ENCODE results near the gene GJA5.

- TF ChIP-seq, protein P1, sequence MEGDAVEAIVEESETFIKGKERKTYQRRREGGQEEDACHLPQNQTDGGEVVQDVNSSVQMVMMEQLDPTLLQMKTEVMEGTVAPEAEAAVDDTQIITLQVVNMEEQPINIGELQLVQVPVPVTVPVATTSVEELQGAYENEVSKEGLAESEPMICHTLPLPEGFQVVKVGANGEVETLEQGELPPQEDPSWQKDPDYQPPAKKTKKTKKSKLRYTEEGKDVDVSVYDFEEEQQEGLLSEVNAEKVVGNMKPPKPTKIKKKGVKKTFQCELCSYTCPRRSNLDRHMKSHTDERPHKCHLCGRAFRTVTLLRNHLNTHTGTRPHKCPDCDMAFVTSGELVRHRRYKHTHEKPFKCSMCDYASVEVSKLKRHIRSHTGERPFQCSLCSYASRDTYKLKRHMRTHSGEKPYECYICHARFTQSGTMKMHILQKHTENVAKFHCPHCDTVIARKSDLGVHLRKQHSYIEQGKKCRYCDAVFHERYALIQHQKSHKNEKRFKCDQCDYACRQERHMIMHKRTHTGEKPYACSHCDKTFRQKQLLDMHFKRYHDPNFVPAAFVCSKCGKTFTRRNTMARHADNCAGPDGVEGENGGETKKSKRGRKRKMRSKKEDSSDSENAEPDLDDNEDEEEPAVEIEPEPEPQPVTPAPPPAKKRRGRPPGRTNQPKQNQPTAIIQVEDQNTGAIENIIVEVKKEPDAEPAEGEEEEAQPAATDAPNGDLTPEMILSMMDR (conservative IDR thresholded peaks at IDR 0.05; ENCODE audit: low read depth in 2 of 2) = no peak
- no peak for TF ChIP-seq POLR2AphosphoS5 (IDR thresholded peaks at IDR 0.05; ENCODE audit: low read depth)
- TF ChIP-seq REST (IDR thresholded peaks at IDR 0.05; ENCODE audit: unreplicated experiment) = no peak
- no peak for TF ChIP-seq EZH2 (IDR thresholded peaks at IDR 0.05; ENCODE audit: low read depth, unreplicated experiment)
- TF ChIP-seq EZH2phosphoT487 (IDR thresholded peaks at IDR 0.05; ENCODE audit: unreplicated experiment) = no peak
- no peak for TF ChIP-seq CREB1 (CRISPR knock-in tag; IDR thresholded peaks at IDR 0.05; ENCODE audit: low read depth)
- no peak for TF ChIP-seq ZNF114 (CRISPR knock-in tag; IDR thresholded peaks at IDR 0.05)
- TF ChIP-seq, protein P2, sequence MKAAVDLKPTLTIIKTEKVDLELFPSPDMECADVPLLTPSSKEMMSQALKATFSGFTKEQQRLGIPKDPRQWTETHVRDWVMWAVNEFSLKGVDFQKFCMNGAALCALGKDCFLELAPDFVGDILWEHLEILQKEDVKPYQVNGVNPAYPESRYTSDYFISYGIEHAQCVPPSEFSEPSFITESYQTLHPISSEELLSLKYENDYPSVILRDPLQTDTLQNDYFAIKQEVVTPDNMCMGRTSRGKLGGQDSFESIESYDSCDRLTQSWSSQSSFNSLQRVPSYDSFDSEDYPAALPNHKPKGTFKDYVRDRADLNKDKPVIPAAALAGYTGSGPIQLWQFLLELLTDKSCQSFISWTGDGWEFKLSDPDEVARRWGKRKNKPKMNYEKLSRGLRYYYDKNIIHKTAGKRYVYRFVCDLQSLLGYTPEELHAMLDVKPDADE (IDR thresholded peaks at IDR 0.05) = no peak
- no peak for TF ChIP-seq STAT1 (IDR thresholded peaks at IDR 0.05; ENCODE audit: unreplicated experiment)
Measured at GRCh38 chr1:147757015-147757990, 3.1 kb downstream of the GJA5 start.
